Hepatocyte (in vitro differentiated cells): ENCODE results near the gene FAM110A.

ENCODE experiments used
- EZH2 ChIP-seq: fragments of 200-600 bp; sonication (generic); IDR thresholded peaks from 2 replicates; pipeline ENCODE4 v1.6.1; 2016; ENCODE audit warnings: antibody characterized with exemption, mild to moderate bottlenecking, borderline replicate concordance
- EZH2phosphoT487 ChIP-seq: fragments of 200-600 bp; sonication (generic); IDR thresholded peaks from one replicate; pipeline ENCODE4 v1.6.1; 2018; ENCODE audit warnings: antibody characterized with exemption, mild to moderate bottlenecking, low read depth, moderate library complexity; ENCODE audit not compliant: unreplicated experiment, severe bottlenecking
- TF ChIP-seq, protein P1 (sequence below): fragments of 200-600 bp; sonication (generic); IDR thresholded peaks from 2 replicates; pipeline ENCODE4 v1.5.1; 2016; ENCODE audit warnings: antibody characterized with exemption, mild to moderate bottlenecking; ENCODE audit not compliant: poor library complexity

DNA sequence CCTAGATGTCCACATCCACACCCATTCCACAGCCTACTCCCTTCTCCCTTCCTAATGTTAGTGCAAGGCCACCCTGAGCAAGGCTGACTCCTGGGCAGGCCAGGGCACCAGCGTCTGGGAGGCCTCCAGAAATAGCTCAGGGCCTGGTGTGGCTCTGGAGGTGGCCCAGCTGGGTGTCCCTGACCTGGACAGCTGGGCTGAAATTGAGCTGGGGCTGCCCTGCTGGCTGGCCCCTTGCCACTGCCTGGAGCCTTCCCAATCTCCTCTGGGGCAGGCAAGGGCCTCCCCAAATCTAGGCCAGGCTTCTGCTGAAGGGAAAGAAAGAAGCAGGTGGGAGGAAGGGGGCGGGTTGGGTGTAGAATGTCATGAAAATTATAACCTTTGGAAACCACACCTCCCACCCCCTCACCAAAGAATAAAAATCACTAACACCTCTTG, 2.1 kb downstream of the FAM110A start:
- TF ChIP-seq, protein P1, sequence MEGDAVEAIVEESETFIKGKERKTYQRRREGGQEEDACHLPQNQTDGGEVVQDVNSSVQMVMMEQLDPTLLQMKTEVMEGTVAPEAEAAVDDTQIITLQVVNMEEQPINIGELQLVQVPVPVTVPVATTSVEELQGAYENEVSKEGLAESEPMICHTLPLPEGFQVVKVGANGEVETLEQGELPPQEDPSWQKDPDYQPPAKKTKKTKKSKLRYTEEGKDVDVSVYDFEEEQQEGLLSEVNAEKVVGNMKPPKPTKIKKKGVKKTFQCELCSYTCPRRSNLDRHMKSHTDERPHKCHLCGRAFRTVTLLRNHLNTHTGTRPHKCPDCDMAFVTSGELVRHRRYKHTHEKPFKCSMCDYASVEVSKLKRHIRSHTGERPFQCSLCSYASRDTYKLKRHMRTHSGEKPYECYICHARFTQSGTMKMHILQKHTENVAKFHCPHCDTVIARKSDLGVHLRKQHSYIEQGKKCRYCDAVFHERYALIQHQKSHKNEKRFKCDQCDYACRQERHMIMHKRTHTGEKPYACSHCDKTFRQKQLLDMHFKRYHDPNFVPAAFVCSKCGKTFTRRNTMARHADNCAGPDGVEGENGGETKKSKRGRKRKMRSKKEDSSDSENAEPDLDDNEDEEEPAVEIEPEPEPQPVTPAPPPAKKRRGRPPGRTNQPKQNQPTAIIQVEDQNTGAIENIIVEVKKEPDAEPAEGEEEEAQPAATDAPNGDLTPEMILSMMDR = no peak
- TF ChIP-seq EZH2 (no peak), EZH2phosphoT487 (no peak)
